C4-2B (cell line): Measurements from ENCODE around the gene PCDH19.

Experiments used
- CTCF ChIP-seq: fragments of 450-650 bp; conservative IDR thresholded peaks from 2 replicates; pipeline ENCODE4 v1.5.1; 2017; ENCODE audit warnings: mild to moderate bottlenecking
- ZFX ChIP-seq: fragments of 450-650 bp; IDR thresholded peaks from 2 replicates; pipeline ENCODE4 v1.6.1; 2017

GRCh38 chrX:100395781-100396180 lies 14.3 kb downstream of the PCDH19 start:
- TF ChIP-seq CTCF (no peak), ZFX (no peak)
